ENCODE results near the gene KCNA3.

Gene KCNA3

DNA sequence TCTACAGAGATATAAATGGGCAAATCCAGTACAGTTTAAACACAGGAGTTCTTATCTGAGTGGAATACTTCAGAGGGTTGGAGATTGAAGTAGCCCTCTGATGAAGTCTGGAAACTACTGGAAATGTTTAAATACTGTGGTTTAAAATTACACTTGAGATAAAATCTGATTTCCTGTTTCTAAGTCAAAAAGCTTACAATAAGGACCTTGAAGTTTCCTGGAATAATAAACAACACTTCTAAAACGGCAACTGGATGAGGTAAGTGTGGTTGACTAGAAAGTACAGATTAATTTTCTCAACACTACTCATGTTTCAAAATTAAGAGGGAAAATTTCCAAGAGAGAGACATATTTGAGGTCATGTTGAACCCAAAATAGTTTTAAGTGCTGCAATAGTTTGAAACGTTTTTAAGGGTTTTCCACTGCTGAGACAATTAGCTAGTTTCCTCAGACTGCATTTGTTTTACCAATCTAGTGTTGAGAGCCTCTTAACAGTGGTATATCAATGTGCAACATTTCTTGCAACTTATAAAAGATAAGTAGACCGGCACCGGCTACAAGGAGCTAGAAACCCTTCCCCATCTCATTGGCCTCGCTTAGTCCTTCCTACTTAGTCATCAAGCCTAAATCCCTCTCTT, 27.4 kb downstream of the KCNA3 start:
- TF ChIP-seq, protein P1, sequence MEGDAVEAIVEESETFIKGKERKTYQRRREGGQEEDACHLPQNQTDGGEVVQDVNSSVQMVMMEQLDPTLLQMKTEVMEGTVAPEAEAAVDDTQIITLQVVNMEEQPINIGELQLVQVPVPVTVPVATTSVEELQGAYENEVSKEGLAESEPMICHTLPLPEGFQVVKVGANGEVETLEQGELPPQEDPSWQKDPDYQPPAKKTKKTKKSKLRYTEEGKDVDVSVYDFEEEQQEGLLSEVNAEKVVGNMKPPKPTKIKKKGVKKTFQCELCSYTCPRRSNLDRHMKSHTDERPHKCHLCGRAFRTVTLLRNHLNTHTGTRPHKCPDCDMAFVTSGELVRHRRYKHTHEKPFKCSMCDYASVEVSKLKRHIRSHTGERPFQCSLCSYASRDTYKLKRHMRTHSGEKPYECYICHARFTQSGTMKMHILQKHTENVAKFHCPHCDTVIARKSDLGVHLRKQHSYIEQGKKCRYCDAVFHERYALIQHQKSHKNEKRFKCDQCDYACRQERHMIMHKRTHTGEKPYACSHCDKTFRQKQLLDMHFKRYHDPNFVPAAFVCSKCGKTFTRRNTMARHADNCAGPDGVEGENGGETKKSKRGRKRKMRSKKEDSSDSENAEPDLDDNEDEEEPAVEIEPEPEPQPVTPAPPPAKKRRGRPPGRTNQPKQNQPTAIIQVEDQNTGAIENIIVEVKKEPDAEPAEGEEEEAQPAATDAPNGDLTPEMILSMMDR (IDR thresholded peaks at IDR 0.05) = no peak

DNA sequence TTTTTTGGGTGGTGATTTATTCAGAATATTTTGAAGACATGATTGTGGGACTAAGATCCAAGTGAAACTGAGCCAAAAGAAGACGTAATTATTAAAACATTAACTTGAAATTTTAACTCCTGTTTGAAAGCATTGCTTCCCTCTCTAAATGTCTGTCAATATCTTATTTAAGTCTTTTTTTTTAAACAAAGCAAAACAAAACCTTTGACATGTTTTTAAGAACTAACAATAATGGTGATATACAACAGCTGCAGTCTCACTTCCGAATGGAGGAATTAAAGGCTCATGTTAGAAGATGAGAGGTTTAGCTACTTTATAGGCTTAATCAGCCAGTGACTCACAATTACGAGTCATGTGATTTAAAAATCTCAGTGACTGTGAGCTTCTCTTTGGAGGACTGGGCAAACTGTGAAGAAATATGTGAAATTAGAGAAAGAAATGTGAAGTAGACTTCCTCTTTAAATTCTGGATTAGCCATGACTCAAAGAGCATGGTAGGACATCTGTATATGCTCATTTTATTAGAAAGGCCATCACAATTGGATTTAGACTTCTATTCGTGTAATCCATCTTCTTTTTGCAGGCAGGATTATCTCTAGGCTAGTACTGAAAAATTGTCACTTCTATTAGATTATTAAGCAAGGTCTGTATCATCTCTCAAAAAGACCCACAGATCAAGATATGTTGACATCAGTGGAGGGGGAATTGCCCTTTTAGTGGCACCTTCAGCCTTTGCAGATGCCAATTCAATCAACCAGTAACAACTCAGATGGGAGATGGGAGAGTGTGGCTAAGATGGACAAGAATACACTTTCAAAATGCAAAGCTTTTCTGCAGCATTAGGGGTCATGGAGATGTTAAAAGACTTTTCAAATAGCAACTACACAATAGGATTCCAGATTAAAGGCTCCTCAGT, 28.7 kb downstream of the KCNA3 start:
- TF ChIP-seq, protein P1 (IDR thresholded peaks at IDR 0.05) = no peak

DNA sequence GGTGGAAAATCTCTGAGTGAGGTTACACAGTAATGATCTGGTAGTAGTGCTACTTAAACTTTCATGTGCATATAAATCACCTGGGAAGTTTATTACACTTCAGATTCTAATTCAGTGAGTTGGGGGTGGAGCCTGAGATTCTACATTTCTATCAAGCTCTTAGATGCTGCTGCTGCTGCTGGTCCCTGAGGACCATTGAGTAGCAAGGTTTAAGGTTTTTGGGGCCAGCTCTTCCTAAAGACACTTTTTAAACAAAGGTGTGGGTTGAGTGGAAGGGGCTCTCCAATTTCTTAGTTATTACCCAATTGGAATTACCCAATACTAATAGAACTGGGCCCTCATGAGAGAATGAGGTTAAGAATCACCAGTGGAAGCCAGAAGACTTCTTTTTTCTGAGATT, 29.5 kb downstream of the KCNA3 start:
- TF ChIP-seq, protein P1 (IDR thresholded peaks at IDR 0.05) = no peak

DNA sequence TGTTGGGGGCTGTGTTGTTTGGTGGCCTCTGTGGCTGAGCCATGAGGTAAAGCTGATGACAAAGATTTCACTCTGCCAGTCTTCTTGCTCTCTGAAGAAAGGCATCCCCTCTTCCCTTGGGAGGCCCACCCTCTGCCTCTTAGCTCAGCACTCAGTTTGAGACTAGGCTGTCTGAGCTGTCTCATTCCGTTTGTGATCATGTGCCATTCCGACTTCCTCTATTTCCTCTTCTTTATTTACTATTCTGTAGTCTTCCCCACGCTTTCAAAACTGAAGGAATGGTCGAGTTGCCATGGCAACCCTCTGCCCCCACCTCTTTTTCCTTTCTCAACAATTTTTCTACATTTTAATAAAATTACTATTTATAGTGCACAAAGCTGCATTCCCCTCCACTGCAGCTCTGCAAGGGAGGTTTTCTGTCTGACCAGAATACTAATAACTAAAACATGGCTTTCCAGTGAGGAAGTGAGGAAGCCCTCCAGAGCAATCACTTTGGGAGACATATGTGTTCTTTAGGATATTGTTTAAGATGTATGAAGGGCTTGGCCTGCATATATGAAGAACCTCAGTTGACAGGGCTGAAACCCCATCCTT, 30.8 kb downstream of the KCNA3 start:
- TF ChIP-seq, protein P1 (IDR thresholded peaks at IDR 0.05) = no peak

DNA sequence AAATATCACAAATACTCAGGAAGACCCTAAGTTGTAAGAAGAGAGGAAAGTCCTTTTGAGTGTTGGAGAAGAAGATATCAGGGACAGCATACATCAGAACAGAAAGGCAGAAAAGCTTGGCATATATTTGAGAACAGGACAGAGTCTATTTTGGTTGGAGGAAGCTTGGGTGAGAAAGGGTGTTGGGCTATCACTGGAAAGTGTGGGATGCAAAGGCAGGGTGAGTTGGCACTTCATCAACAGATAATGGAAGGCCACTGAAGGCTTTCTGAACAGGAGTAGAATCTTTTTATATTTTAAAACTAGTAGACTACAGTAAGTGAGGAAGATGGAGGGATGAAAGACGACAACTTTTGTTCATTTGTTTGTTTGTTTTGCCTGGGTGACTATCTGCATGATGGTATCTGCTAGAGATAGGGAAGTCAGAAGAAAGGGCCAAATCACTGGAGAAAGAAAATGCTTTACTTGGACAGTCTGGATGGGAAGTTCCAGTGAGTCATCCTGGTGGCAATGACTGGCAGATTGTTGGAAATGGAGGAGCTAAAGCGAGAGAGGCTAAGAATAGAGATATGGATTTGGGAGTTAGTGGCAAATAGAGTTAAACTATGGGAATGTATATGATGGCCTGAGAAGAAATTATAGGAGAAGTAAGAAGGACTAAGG, 34.9 kb downstream of the KCNA3 start:
- TF ChIP-seq, protein P1 (IDR thresholded peaks at IDR 0.05) = no peak

DNA sequence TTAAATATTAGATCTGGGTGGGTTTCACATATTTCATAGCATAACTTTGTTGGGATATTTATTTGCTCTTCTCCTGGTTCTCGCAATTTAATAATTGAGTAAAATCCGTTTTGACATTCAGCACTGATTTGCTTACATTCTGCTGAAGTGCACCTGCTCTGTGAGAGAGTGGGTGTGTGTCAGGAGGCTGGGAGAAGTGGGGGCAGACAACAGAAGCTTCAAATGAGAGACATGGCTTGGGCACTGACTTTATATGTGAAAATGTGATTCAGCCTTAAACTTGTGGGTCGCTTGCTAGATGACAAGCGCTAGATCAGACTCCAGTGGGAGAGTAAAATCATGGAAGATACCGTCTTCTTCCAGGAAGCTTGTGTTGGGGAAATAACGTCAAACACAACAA, 36.2 kb downstream of the KCNA3 start:
- TF ChIP-seq, protein P1 (IDR thresholded peaks at IDR 0.05) = no peak

DNA sequence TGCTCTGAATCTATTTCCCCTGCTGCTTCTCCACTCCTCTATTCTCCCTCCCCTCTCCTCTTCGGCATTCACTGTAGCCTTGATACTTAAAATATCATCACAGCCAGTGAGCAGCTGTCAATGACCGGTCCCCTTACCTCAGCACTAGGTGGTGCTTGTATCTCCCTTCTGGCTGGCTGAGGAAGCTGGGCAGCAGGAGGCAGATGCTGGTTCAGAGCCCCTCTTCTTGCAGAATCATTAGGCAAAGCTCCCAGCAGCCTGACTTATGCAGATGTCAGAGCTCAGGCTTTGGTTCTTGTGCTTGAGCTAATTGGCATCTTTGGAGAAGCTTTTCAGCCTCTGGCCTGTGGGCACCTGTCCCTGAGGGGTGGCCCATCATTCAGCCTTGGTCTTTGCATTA, 36.7 kb downstream of the KCNA3 start:
- TF ChIP-seq, protein P1 (IDR thresholded peaks at IDR 0.05) = no peak
